Glutamatergic neuron (in vitro differentiated cells): ENCODE data around the gene AGTR1. TPM values are rescaled to one million over a fixed set of nuclear protein-coding genes. Genes with fewer than 3 reads are reported as not detected.

Source experiments
- DNase-seq: peaks from one replicate; pipeline ENCODE4 v3.0.0; 2022
- H3K27ac Mint-ChIP-seq: one replicate; pipeline ENCODE4 v1.8.0; 2020; ENCODE audit warnings: mild to moderate bottlenecking, mixed read lengths, inconsistent platforms; ENCODE audit not compliant: unreplicated experiment
- H3K27me3 Mint-ChIP-seq: one replicate; pipeline ENCODE4 v1.8.0; 2020; ENCODE audit warnings: mild to moderate bottlenecking, moderate library complexity, mixed read lengths, inconsistent platforms; ENCODE audit not compliant: unreplicated experiment
- H3K36me3 Mint-ChIP-seq: one replicate; pipeline ENCODE4 v1.8.0; 2020; ENCODE audit warnings: mild to moderate bottlenecking, mixed read lengths, inconsistent platforms; ENCODE audit not compliant: unreplicated experiment
- H3K4me1 Mint-ChIP-seq: one replicate; pipeline ENCODE4 v1.8.0; 2020; ENCODE audit warnings: mild to moderate bottlenecking, low read depth, mixed read lengths, inconsistent platforms; ENCODE audit not compliant: unreplicated experiment
- H3K4me3 Mint-ChIP-seq: one replicate; pipeline ENCODE4 v1.8.0; 2020; ENCODE audit warnings: mild to moderate bottlenecking, mixed read lengths, inconsistent platforms; ENCODE audit not compliant: unreplicated experiment
- H3K9me3 Mint-ChIP-seq: one replicate; pipeline ENCODE4 v1.8.0; 2020; ENCODE audit warnings: mild to moderate bottlenecking, moderate library complexity, mixed read lengths, inconsistent platforms; ENCODE audit not compliant: unreplicated experiment
- total RNA-seq: library from RNA; stranded (reverse); fragmentation: NEBNext Ultra II Directional; extraction: Animal tissue kit (Norgen Biotek cat#: 25700); gene quantifications from one replicate; pipeline ENCODE4 v1.2.1, GENCODE V29; 2021; ENCODE audit not compliant: unreplicated experiment
- TF ChIP-seq, protein P1 (sequence below): fragments of 200-600 bp; sonication (generic); IDR thresholded peaks from one replicate; pipeline ENCODE4 v1.5.0; 2021; ENCODE audit not compliant: partially characterized antibody, unreplicated experiment

AGTR1 gene
- total RNA-seq, 1 donor from 2014 or later, result not detected

DNA sequence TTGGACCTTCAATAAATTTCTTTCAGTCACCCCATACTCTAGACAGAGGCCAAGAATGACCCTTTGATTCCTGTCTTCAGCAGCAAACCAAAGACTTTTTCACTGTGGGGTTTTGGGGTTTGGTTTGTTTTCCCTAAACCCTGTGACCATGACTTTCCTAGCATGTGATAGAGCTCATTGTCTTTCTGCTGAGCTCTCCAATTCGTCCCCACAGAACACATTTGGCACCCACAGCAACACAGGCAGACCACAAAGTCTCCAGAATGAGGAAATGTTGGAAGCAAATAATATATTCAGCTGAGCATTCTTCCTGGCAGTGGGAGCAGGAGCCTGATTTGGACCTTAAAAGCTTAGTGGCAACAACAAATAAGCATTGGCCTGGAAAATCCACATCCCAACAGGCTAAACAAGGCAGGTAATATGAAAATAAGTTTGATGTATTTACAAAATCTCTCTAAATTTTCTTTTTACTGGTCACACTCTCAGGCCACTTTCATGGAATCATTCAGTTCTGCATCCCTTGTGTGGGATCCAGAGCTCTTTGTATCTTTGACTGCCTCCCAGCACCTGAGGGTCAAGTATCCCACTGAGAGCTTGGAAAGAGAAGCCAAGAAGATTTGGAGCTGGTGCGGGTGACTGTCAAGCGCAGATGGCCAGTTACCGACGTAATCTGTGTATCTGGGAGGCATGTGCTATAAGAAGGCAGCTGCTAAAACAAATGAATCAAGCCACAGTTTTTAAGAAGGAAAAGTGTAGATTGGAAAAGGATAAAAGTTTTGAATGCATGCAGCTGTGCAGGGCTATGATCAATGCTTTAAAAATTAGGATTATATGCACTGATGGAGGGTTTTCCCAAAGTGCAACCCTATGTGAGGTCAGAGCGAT lies 93.4 kb downstream of the AGTR1 start:
- no peaks in the 10 kb centered on the region for H3K9me3 Mint-ChIP-seq
- H3K27ac Mint-ChIP-seq, result peak overlapping the region; percentile 78
- no peaks in the 10 kb centered on the region for H3K36me3 Mint-ChIP-seq
- DNase-seq, result no peak
- TF ChIP-seq, protein P1, sequence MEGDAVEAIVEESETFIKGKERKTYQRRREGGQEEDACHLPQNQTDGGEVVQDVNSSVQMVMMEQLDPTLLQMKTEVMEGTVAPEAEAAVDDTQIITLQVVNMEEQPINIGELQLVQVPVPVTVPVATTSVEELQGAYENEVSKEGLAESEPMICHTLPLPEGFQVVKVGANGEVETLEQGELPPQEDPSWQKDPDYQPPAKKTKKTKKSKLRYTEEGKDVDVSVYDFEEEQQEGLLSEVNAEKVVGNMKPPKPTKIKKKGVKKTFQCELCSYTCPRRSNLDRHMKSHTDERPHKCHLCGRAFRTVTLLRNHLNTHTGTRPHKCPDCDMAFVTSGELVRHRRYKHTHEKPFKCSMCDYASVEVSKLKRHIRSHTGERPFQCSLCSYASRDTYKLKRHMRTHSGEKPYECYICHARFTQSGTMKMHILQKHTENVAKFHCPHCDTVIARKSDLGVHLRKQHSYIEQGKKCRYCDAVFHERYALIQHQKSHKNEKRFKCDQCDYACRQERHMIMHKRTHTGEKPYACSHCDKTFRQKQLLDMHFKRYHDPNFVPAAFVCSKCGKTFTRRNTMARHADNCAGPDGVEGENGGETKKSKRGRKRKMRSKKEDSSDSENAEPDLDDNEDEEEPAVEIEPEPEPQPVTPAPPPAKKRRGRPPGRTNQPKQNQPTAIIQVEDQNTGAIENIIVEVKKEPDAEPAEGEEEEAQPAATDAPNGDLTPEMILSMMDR, result no peak
- no peak overlapping the region for H3K4me3 Mint-ChIP-seq
- H3K4me1 Mint-ChIP-seq, result peaks cover 39% of the 10 kb centered on the region
- peaks cover 4% of the 10 kb centered on the region for H3K27me3 Mint-ChIP-seq

- TF ChIP-seq, protein P1, result no peak
- peaks cover 39% of the 10 kb centered on the region for H3K4me1 Mint-ChIP-seq
- no peak overlapping the region for H3K4me3 Mint-ChIP-seq
- peaks cover 4% of the 10 kb centered on the region for H3K27me3 Mint-ChIP-seq
- DNase-seq, result no peak
- H3K27ac Mint-ChIP-seq, result peak overlapping the region; percentile 78
- H3K9me3 Mint-ChIP-seq, result no peaks in the 10 kb centered on the region
- no peaks in the 10 kb centered on the region for H3K36me3 Mint-ChIP-seq
These were observed 94.2 kb downstream of the AGTR1 start for GRCh38 chr3:148791920-148792319.

DNA sequence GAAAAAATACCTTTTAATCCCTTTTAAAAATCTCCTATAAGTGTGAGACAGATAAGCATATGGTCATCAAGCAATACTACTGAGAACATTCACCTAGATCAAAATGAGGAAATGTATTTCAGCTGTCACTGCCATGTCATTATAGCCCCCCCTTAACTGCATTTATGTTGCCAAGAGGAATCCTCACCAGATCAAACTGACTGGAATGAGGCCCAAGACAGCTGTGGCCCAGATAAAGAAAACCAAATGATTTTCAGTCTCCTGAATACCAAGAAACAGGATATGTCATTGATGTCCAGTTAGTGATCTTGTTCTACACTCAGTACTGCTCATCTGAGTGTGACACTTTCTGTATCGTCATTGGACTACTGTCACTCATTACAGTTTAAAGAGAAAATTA lies 94.8 kb downstream of the AGTR1 start:
- no peaks in the 10 kb centered on the region for H3K36me3 Mint-ChIP-seq
- H3K27ac Mint-ChIP-seq, result peak overlapping the region; percentile 78
- peaks cover 4% of the 10 kb centered on the region for H3K27me3 Mint-ChIP-seq
- no peak for DNase-seq
- H3K9me3 Mint-ChIP-seq, result no peaks in the 10 kb centered on the region
- H3K4me3 Mint-ChIP-seq, result no peak overlapping the region
- TF ChIP-seq, protein P1, result no peak
- H3K4me1 Mint-ChIP-seq, result peaks cover 39% of the 10 kb centered on the region

Other genes starting within 250 kb of the AGTR1 start
- not detected for gene CPB1, start 129.9 kb downstream of the AGTR1 start, total RNA-seq
- gene CPA3, start 167.4 kb downstream of the AGTR1 start, total RNA-seq, result not detected